Putamen (tissue), 1 donor: ENCODE results near the gene PIP4K2A.
"Not testable (repeated sequence)": the region's sequence is repeated elsewhere in the genome, so short reads cannot be mapped to it uniquely, and the experiment has no call there.

ENCODE experiments used
- DNase-seq: peaks from one replicate; pipeline ENCODE4 v3.0.0-alpha.2; 2016; ENCODE audit warnings: low spot score

Gene PIP4K2A

DNA sequence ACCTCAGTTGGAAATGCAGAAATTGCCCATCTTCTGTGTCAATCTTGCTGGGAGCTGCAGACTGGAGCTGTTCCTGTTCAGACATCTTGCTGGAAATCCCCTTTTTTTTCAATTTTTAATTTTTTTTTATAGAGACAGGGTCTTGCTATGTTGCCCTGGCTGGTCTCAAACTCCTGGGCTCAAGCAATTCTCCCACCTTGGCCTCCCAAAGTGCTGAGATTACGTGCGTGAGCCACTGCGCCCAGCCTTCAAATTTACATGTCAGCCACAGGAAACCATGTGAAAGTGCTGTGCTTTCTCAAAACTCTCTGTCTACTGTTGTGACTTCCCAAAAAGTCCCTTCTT is 200.0 kb downstream of the PIP4K2A start:
- not testable (repeated sequence) for DNase-seq

DNA sequence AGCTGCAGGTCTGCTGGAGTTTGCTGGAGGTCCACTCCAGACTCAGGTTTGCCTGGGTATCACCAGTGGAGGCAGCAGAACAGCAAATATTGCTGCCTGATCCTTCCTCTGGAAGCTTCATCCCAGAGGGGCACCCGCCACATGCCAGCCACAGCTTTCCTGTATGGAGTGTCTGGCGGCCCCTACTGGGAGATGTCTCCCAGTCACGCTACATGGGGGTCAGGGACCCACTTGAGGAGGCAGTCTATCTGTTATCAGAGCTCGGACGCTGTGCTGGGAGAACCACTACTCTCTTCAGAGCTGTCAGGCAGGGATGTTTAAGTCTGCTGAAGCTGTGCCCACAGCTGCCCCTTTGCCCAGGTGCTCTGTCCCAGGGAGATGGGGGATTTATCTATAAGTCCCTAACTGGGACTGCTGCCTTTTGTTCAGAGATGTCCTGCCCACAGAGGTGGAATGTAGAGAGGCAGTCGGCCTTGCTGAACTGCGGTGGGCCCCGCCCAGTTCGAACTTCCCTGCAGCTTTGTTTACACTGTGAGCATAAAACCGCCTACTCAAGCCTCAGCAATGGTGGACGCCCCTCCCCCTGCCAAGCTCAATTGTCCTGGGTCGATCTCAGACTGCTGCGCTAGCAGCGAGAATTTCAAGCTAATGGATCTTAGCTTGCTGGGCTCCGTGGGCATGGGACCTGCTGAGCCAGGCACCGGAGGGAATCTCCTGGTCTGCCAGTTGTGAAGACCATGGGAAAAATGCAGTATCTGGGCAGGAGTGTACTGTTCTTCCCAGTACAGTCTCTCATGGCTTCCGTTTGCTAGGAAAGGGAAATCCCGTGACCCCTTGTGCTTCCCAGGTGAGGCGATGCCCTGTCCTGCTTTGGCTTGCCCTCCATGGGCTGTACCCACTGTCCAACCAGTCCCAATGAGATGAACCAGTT is 200.6 kb downstream of the PIP4K2A start:
- DNase-seq = not testable (repeated sequence)

DNA sequence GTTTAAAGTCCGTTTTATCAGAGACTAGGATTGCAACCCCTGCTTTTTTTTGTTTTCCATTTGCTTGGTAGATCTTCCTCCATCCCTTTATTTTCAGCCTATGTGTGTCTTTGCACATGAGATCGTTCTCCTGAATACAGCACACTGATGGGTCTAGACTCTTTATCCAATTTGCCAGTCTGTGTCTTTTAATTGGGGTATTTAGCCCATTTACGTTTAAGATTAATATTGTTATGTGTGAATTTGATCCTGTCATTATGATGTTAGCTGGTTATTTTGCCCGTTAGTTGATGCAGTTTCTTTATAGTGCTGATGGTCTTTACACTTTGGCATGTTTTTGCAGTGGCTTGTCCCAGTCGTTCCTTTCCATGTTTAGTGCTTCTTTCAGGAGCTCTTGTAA is 202.4 kb downstream of the PIP4K2A start:
- not testable (repeated sequence) for DNase-seq

DNA sequence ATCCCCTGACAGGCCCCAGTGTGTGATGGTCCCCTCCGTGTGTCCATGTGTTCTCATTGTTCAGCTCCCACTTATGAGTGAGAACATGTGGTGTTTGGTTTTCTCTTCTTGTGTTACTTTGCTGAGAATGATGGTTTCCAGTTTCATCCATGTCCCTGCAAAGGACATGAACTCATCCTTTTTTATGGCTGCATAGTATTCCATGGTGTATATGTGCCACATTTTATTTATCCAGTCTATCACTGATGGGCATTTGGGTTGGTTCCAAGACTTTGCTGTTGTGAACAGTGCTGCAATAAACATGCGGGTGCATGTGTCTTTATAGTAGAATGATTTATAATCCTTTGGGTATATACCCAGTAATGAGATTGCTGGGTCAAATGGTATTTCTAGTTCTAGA is 206.2 kb downstream of the PIP4K2A start:
- DNase-seq = not testable (repeated sequence)

DNA sequence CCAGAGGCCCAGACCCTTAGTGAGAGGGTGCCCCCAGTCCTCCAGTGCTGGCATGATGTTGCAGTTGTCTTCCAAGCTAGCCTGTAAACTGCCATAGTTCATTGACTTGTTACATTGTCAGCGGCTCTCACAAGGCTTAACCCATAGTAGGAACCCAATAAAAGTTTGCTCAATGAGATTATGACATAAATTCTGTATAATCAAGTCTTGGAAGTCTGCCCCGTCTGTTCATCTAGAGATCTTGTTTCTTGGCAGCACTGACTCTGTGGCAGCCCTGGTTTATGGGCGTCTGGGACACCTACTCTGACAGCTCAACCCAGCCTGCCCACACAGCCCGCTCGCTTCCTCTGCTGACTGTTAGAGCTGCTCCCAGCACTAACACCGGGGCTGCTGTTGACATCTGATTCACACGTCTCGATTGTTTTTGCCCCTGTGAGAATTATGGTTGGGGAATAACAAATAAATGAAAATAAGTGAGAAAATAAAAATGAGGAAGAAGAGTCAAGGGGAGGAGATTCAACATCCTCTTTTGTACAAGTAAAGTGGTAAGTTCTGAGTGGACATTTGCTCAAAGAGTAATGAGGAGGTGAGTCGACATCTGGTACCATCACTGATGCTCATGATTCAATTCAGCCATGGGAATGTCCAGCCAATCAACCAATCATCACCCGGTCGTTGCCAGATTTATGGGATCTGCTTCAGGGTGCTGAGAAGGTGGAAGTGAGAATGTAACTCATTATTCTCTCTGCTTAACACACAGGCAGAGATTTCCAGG is 208.3 kb downstream of the PIP4K2A start:
- DNase-seq = peak; percentile 36

DNA sequence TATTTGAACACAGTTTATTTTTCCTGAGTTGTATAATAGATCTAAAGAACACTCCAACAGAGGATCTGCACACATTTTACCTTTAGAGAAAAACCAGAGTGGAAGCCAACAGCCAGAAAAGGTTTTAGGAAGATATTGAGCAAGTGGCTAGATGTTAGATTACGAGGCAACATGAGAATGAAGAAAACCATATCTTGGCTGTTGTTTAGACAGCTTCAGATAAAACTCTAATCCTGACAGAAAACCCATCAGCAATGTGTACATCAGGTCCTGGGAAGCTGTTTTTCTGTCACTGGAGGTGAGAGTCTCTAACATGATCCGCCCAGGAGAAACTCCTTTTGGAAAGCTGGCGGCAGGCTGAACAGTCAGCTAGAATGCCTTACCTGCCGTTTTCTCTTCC is 209.6 kb downstream of the PIP4K2A start:
- no peak for DNase-seq

DNA sequence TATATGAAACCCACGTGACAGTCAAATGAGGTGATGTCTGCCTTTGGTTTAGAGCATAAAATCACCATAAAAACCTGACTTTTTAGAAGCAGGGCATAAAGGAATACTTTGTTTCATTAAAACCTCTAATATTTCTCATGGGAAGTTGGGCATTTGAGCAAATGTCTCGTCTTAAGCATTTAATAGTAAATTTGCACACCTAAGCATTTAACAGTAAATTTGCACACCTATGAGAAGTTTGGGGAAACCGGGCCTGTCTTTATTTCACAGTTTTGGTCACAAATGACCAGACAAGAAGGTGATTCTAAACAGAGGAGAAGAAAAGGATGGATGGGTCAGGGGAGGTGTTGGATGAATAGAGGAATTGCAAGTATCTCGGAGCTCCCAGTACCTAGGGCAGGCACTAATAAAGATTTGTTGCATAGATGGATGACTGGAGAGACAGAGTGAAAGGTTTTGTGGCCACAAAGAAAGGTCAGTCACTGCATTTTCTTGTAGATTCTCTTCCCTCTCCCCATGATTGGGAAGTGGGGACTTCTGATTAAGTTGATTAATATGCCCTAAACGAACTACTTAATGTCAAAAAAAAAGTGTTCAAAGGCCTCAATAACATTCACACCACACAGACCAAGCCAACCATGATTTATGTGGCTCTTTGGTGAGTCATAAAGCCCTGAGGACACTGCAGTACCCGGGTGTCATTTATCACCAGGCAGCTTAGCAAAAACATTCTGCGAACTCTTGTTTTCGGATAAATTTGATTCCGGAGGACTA is 210.9 kb downstream of the PIP4K2A start:
- no peak for DNase-seq

DNA sequence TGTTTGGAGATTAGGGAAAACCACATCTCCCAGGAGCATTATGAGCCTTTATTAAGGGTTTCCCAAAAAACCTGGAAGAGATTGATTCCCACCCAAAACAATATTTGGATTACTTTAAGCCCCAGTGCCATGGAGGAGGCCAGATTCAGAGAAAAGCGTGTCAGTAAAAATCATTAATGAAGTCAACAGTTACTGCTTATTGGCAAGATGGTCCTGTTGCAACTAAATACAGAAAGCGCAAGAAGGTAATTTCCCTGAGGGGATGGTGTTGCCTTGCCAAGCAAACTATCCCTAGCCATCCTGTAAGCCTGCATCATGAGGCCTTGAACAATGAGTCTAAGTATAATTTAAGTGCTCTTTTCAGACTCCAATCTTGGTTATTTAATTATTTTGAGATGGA is 212.5 kb downstream of the PIP4K2A start:
- DNase-seq = no peak

DNA sequence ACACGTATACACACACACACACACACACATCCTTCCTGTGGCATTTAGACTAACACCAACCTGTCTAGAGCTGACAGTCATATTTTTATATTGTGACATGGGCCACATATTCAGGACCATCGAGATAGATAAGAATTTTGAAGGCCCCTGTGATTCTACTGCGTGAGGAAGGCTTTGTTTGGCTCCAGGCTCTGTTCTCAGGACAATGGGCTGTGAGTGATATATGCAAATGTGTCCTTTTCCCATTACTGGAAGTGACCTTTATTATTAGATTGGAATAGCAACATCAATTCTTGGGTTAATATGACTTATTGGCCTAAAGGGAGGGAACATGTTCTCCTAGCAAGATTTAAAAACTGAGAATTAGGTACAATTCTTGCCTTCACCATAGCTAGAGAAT is 213.0 kb downstream of the PIP4K2A start:
- no peak for DNase-seq

DNA sequence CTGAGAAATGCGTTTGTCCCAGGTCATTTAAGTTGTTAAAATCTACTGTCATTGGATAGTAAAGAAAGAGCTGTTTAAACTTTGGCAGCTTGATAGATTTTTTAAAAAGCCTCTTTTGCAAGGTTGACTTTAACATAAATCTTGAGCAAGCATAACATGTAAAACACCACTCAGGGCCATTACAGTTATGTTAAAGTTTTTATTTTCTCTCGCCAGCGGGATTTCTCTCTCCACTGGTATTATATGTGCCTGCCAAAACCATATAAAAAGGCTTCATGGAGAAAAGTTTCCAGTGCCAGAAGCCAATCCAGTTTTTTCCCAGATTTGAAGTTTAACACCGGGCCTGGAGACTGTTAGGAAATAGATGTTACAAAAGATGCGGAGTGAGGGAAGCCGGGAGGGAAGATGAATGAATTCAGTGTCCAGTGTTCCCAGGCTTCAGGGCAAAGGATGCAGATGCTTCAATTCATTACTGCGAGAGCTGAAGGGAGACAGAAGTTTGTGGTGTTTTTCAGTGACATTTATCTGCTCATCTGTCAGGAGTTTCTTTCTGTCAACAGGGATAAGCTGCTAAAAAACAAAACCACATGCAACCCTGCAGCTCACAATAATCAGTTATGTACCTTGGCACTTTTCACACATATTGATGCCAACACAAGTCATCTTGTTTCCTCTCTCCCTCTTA is 213.6 kb downstream of the PIP4K2A start:
- DNase-seq = no peak

DNA sequence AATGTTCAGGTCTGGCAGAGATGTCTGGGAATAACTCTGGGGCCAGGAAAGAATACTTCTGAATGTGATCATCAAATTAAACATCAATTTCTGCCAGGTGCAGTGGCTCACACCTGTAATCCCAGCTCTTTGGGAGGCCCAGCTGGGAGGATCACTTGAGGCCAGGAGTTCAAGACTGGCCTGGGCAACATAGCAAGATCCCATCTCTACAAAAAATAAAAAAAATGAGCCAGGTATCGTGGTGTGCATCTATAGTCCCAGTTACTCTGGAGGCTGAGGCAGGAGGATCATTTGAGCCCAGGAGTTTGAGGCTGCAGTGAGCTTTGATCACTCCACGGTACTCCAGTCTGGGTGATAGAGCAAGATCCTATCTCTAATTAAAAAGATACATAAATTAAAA is 214.4 kb downstream of the PIP4K2A start:
- not testable (repeated sequence) for DNase-seq

DNA sequence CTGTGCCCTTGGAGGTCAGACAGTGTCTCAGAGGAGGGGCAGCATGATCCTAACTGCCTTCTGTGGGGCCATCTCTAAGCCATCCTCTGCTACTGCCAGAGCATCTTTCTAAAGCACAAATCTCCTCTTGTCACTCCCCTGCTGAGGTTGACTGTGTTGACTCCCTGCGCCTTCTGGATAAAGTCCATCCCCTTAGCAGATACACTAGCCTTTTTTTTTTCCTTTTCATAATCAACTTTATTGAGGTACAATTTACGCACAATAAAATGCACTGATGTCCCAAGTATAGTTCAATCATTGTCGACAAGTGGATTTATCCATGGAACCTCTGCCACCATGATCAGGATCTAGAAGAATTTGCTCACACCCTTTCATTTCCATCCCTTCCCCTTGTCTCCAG is 219.0 kb downstream of the PIP4K2A start:
- DNase-seq = no peak

DNA sequence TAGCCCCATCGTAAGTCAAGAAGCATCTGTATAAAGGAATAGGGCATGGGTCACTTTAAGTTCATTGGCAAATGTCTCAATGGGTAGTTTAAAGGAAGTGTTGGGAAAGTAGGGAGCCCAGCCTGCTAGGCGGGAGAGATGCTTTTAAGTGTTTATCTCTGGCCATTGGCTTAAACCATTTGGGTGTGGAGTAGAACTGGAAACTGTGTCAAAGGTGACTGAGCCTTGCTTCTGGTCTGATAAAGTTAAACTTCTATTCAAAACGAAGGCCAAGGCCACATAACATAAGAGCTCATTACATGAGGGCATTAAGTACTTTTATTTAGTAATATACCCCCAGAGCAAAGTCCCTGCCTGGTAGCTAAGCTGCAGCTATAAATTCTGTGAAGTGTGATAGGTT is 220.4 kb downstream of the PIP4K2A start:
- no peak for DNase-seq

DNA sequence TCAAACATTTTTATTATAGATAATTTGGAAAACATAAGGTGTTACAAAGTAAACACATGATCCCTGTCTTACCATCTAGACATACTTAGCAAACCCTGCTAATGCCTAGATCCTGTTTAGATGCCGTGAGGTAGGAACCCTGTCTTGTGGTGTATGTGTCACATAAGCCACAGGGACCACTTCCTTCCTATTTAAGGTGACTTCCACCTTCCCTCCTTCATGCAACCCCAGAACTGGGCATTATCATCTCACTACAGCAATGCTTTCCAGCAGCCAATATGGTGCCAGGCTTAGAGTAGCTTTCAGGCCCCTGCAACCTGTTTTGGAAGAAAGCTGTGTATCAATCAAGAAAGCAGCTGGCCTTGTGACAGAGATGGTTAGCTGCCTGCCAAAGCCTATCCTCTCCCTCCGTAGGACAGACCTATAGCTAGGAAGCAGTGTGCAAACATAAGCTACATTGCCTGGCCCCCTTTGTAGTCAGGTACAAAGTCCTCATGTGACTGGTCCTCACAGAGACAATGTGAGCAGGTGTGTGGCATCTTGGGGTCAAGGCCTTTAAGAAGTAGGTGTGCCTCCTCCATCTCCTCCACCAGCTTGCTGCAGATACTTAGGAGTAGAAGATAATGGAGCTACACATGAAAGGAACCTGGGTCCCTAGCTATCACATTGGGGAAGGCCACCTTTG is 222.3 kb downstream of the PIP4K2A start:
- no peak for DNase-seq

DNA sequence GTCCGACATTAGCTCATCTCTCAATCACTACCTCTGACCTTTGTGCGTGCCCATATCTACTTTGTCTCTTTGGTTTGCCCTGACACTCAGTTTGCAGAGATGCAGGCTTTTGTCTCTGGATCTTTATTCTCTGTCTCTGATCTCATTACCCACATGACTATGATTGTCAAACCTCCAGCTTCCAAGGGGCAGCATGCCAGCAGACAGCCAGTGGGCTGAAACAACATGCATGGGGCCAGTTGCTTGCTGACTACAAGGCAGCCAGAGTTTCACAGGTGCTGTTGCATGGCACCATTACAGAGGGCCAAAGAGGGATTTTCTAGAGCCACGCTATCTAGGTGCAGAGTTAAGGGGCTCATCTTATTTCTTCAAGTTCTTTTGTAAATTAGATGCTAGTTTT is 222.9 kb downstream of the PIP4K2A start:
- peak; percentile 87 for DNase-seq

DNA sequence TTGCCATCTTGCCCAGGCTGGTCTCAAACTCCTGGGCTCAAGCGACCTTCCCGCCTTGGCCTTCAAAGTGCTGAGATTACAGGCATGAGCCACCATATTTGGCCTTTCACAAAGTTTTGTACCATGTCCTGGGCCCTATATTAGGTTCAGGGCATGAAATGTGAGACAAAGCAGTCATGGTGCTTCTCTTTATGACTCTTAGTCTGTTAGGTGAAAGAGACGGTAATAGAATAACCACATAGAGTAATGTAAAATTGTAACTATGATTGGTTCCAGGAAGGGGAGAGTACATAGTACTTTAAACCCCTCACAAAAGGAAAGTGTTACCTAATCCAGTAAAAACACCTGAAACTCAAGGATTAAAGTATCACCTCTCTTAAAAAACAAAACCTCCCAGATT is 224.4 kb downstream of the PIP4K2A start:
- DNase-seq = no peak

DNA sequence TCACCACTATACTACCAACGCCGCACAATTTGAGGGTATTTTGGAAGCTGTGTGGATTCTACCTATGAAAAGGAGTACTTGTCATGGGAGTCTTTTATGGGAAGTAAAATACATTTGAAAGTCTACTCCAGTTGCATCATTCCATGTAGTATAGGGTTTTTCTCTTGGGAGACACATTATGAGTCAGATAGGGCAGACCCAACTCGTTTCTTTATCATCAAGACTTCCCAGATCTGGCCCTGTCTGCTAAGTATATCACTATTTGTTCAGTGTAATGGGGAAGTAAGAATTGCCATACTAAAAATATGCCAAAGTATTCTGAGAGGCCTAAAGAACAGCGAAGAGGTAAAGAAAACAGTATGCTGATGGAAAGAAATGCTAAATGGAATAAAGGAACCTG is 224.9 kb downstream of the PIP4K2A start:
- no peak for DNase-seq

DNA sequence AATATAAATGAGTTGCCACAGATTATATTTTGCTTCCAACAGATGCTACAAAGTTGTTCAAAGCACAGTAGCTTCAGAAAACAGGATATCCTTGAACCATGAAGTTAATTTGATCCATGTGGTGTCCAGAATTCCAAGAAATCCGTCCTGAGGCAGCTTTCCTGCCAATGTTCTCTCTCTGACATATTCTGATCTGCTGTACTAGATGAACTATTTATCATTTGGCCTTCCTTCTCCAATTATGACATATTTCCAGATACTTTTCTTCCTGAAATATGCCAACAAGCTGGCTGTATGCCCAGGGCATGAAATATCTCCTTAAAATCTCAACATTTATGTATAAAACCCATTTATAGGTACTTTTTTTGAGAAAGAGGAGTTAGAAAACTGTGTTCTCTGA is 227.9 kb downstream of the PIP4K2A start:
- DNase-seq = no peak
